Fibroblast of lung (primary cell): ENCODE measurements around the gene CENPB. TPM values are rescaled to one million over a fixed set of nuclear protein-coding genes. Genes with fewer than 3 reads are reported as not detected.

Experiments
- DNase-seq, 2 donors: peaks; one replicate each; pipeline versions ENCODE4 v3.0.0 to v3.0.0-alpha.2; 2010; ENCODE audit warnings: low read depth in 2 of 2
- H2AFZ ChIP-seq: 2 replicates; pipeline ENCODE4 v1.5.1; 2012; ENCODE audit warnings: low read length, control low read depth, inconsistent platforms
- H3K27ac ChIP-seq: 2 replicates; pipeline ENCODE4 v1.5.1; 2011; ENCODE audit warnings: low read length, control low read depth; ENCODE audit not compliant: insufficient read depth
- H3K27me3 ChIP-seq: 2 replicates; pipeline ENCODE4 v1.5.1; 2011; ENCODE audit warnings: mild to moderate bottlenecking, low read length; ENCODE audit not compliant: control insufficient read depth, insufficient read depth
- H3K36me3 ChIP-seq: 2 replicates; pipeline ENCODE4 v1.5.1; 2011; ENCODE audit warnings: low read length; ENCODE audit not compliant: control insufficient read depth, insufficient read depth
- H3K4me1 ChIP-seq: 2 replicates; pipeline ENCODE4 v1.5.1; 2011; ENCODE audit warnings: low read length; ENCODE audit not compliant: control insufficient read depth, insufficient read depth; ENCODE audit errors: extremely low read depth
- H3K4me2 ChIP-seq: 2 replicates; pipeline ENCODE4 v1.5.1; 2011; ENCODE audit warnings: low read length, control low read depth; ENCODE audit not compliant: insufficient read depth; ENCODE audit errors: extremely low read depth
- H3K4me3 ChIP-seq, 4 experiments: fragments of 200-600 bp in 1 of 4; sonication (generic) in 1 of 4; replicated peaks in 1 of 4; 2 replicates each; pipeline ENCODE4 v1.5.1; 2011 to 2016; ENCODE audit warnings: low read length in 4 of 4, low read depth in 3 of 4, mild to moderate bottlenecking in 3 of 4, control low read depth in 2 of 4, inconsistent platforms in 1 of 4, mixed read lengths in 1 of 4; ENCODE audit not compliant: insufficient read depth in 1 of 4; ENCODE audit errors: control extremely low read depth in 1 of 4
- H3K79me2 ChIP-seq: 2 replicates; pipeline ENCODE4 v1.5.1; 2012; ENCODE audit warnings: mild to moderate bottlenecking, low read length, inconsistent platforms; ENCODE audit not compliant: control insufficient read depth, insufficient read depth
- H3K9ac ChIP-seq: 2 replicates; pipeline ENCODE4 v1.5.1; 2011; ENCODE audit warnings: mild to moderate bottlenecking, low read length, control low read depth; ENCODE audit not compliant: insufficient read depth
- H3K9me3 ChIP-seq: 2 replicates; pipeline ENCODE4 v1.5.1; 2012; ENCODE audit warnings: low read depth, low read length; ENCODE audit not compliant: control insufficient read depth, insufficient read depth
- H4K20me1 ChIP-seq: 2 replicates; pipeline ENCODE4 v1.5.1; 2011; ENCODE audit warnings: low read length; ENCODE audit not compliant: control insufficient read depth, insufficient read depth; ENCODE audit errors: extremely low read depth
- CTCF ChIP-seq, 2 donors: IDR thresholded peaks in 1 of 2; conservative IDR thresholded peaks in 1 of 2; 1 replicate in 1 of 2; 2 replicates in 1 of 2; pipeline ENCODE4 v1.5.1; 2011 to 2012; ENCODE audit warnings: low read length in 2 of 2, control low read depth in 1 of 2, inconsistent platforms in 1 of 2, low read depth in 1 of 2, mild to moderate bottlenecking in 1 of 2
- EZH2 ChIP-seq: IDR thresholded peaks from 2 replicates; pipeline ENCODE4 v1.5.1; 2012; ENCODE audit warnings: low read length, control low read depth, mild to moderate bottlenecking; ENCODE audit errors: missing control alignments
- polyA plus RNA-seq, 2 donors: library from polyadenylated mRNA; depleted of rRNA in 1 of 2; stranded (reverse) in 1 of 2; unstranded in 1 of 2; fragments of >200 nt; gene quantifications; 2 replicates each; pipeline ENCODE4 v1.2.1, GENCODE V29; 2011 to 2012; ENCODE audit warnings: missing spikeins in 1 of 2
- total RNA-seq: library from RNA; depleted of rRNA; stranded (reverse); fragments of >200 nt; gene quantifications from 2 replicates; pipeline ENCODE4 v1.2.1, GENCODE V29; 2014

The CENPB gene
- total and polyA plus RNA-seq, 2 donors (not counting 1 experiment from before 2014, with no cell fraction given), result 32.6 to 106 TPM

- TF ChIP-seq EZH2 (no peak), CTCF (conservative IDR thresholded peaks at IDR 0.05 in 1 of 2, IDR thresholded peaks at IDR 0.05 in 1 of 2; ENCODE audit: low read depth in 1 of 2, low read length in 2 of 2) (no peak)
- H3K9ac ChIP-seq, result no peak overlapping the region
- no peaks in the 10 kb centered on the region for H3K9me3 ChIP-seq
- no peaks in the 10 kb centered on the region for H3K27me3 ChIP-seq
- no peaks in the 10 kb centered on the region for H3K79me2 ChIP-seq
- DNase-seq, result no peak
- H4K20me1 ChIP-seq, result no peaks in the 10 kb centered on the region
- H3K27ac ChIP-seq, result no peak overlapping the region
- no peak overlapping the region for H3K4me2 ChIP-seq
- H3K4me1 ChIP-seq, result no peaks in the 10 kb centered on the region
- no peak overlapping the region for H3K4me3 ChIP-seq
- no peak overlapping the region for H2AFZ ChIP-seq
- H3K36me3 ChIP-seq, result peaks cover 16% of the 10 kb centered on the region
Observed at GRCh38 chr20:3828798-3829197, 42.3 kb upstream of the CENPB start.

GRCh38 chr20:3826420-3826819, 39.9 kb upstream of the CENPB start:
- no peaks in the 10 kb centered on the region for H3K4me1 ChIP-seq

GRCh38 chr20:3825526-3825925, 39.0 kb upstream of the CENPB start:
- H3K4me3 ChIP-seq, result no peak overlapping the region
- TF ChIP-seq EZH2 (no peak), CTCF (conservative IDR thresholded peaks at IDR 0.05 in 1 of 2, IDR thresholded peaks at IDR 0.05 in 1 of 2; ENCODE audit: low read depth in 1 of 2, low read length in 2 of 2) (no peak)
- peaks cover 8% of the 10 kb centered on the region for H3K79me2 ChIP-seq

More at GRCh38 chr20:3826420-3826819, 39.9 kb upstream of the CENPB start:
- Histone ChIP-seq H3K79me2 (peaks cover 2% of the 10 kb centered on the region), H3K4me2 (no peak overlapping the region), H3K9ac (no peak overlapping the region), H3K9me3 (no peaks in the 10 kb centered on the region), H3K27ac (no peak overlapping the region), H3K27me3 (no peaks in the 10 kb centered on the region), H2AFZ (no peak overlapping the region), H3K4me3 (no peak overlapping the region), H4K20me1 (no peaks in the 10 kb centered on the region), H3K36me3 (peaks cover 20% of the 10 kb centered on the region)
- no peak for DNase-seq
- TF ChIP-seq EZH2 (no peak), CTCF (conservative IDR thresholded peaks at IDR 0.05 in 1 of 2, IDR thresholded peaks at IDR 0.05 in 1 of 2; ENCODE audit: low read depth in 1 of 2, low read length in 2 of 2) (no peak)

More at GRCh38 chr20:3825526-3825925, 39.0 kb upstream of the CENPB start:
- Histone ChIP-seq H3K36me3 (peaks cover 20% of the 10 kb centered on the region), H3K27ac (no peak overlapping the region), H3K4me2 (no peak overlapping the region), H3K4me1 (no peaks in the 10 kb centered on the region), H3K27me3 (no peaks in the 10 kb centered on the region), H3K9ac (no peak overlapping the region), H4K20me1 (no peaks in the 10 kb centered on the region), H2AFZ (no peak overlapping the region), H3K9me3 (no peaks in the 10 kb centered on the region)
- no peak for DNase-seq
